GM19328 (cell line): Measurements from ENCODE around the gene ERO1B.
"Not testable (repeated sequence)": the region's sequence is repeated elsewhere in the genome, so short reads cannot be mapped to it uniquely, and the experiment has no call there.

Source experiments
- ATAC-seq: cut with Tn5 transposase; IDR thresholded peaks from one replicate; pipeline ENCODE4 v1.9.1; 2021; ENCODE audit warnings: mild to moderate bottlenecking, moderate library complexity; ENCODE audit not compliant: unreplicated experiment

The ERO1B gene

DNA sequence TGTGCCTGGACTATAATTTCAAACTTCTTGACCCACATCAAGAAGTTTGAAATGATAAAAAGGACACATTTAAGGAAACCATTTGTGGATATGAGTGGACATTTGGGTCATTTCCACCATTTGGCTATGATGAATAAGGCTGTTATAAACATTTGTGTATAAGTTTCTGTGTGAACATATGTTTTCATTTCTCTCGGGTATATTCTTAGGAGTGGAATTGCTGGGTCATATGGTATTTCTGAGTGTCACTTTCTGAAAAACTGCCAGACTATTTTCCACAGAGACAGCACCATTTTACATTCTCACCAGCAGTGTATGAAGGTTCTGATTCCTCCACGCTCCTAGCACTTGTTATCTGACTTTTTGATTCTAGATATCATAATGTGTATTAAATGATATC, 88.6 kb downstream of the ERO1B start:
- ATAC-seq = no peak

DNA sequence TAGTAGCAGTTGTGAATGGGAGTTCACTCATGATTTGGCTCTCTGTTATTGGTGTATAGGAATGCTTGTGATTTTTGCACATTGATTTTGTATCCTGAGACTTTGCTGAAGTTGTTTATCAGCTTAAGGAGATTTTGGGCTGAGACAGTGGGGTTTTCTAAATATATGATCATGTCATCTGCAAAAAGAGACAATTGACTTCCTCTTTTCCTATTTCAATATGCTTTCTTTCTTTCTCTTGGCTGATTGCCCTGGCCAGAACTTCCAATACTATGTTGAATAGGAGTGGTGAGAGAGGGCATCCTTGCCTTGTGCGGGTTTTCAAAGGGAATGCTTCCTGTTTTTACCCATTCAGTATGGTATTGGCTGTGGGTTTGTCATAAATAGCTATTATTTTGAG, 93.7 kb downstream of the ERO1B start:
- not testable (repeated sequence) for ATAC-seq

DNA sequence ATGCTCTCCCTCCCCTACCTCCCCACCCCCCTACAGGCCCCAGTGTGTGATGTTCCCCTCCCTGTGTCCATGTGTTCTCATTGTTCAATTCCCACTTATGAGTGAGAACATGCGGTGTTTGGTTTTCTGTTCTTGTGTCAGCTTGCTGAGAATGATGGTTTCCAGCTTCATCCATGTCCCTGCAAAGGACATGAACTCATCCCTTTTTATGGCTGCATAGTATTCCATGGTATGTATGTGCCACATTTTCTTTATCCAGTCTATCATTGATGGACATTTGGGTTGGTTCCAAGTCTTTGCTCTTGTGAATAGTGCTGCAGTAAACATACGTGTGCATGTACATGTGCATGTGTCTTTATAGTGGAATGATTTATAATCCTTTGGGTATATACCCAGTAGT, 95.3 kb downstream of the ERO1B start:
- not testable (repeated sequence) for ATAC-seq

GRCh38 chr1:236185687-236186086, 96.1 kb downstream of the ERO1B start:
- ATAC-seq = no peak

GRCh38 chr1:236181059-236181458, 100.7 kb downstream of the ERO1B start:
- no peak for ATAC-seq

GRCh38 chr1:236179634-236180033, 102.1 kb downstream of the ERO1B start:
- no peak for ATAC-seq

- ATAC-seq = no peak
Measured at GRCh38 chr1:236176337-236177336, 105.1 kb downstream of the ERO1B start.

- peak; percentile 81 for ATAC-seq
Measured at GRCh38 chr1:236175642-236176336, 106.0 kb downstream of the ERO1B start.

GRCh38 chr1:236173174-236173767, 108.5 kb downstream of the ERO1B start:
- ATAC-seq = no peak

DNA sequence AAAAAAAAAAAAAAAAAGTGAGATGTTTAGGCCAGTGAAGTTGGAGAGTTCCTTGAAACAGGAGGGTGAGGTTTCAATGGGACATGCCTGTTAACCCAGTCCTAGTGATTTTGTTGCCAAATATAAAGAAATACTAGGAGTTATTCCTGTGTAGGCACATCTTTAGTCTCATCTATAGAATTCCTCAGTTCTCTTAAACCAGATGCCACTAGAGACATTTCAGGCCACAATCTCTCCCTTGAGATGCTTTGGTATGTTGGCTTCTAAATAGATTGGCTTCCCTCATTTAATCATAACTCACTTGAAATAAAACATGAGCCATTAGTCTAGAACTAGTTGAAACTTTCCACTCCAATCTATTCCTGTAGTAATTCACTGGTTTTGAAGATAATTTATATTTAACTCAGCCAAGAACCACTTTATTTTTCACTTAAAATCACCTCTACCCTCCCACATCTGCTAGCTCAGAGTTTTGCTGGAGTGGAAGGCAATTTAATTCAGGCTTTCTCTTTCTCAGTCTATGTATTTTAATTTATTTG, 109.6 kb downstream of the ERO1B start:
- ATAC-seq = no peak

DNA sequence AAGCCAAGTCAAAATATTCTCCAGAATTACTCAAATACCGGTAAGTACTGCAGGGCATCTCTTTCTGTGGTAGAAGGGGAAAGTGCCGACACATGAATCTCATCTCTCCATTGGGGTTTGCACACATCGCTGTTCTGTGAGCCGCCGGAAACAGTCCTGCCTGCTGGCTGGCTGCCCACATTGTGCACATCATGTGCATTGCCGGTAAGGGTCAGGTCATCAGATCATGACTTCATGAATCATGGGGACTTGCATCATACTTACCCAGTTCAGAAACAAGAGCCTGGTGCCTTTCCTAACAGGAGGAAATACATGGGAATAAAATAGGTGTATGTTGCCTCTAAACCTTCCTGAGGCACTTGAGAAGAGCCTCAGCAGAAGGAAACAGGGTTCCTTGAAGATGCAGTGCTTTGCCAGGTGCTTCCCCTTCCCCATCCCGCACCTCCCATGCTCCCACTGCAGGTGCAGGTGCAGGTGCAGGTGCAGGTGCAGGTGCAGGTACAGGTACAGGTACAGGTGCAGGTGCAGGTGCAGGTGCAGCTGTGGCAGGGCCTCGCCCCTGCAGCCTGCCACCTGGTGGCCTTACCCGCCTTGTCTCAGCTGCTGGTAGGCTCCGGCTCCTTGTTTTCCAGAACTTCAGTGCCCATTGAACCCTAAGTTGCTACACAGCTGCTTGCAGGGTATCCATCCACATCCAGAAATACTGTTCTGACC, 112.9 kb downstream of the ERO1B start:
- no peak for ATAC-seq

GRCh38 chr1:236167578-236167977, 114.2 kb downstream of the ERO1B start:
- no peak for ATAC-seq

DNA sequence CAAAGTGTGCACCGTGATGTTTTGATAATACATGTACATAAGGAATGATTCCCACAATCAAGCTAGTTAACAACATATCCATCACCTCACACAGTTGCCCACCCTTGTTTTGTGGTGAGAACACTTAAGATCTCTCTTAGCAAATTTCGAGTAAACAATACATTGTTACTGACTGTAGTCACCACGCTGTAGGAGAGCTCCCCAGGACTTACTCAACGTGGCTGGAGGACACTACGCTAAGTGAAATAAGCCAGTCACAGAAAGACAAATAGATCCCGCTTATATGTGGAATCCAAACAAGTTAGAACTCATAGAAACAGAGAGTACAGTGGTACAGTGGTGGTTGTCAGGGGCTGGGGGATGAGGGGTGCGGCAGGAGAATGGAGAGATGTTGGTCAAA, 114.6 kb downstream of the ERO1B start:
- no peak for ATAC-seq

GRCh38 chr1:236166041-236166440, 115.7 kb downstream of the ERO1B start:
- ATAC-seq = no peak
